HG02885 (cell line): ENCODE results near the gene VSTM4.

Experiments
- ATAC-seq: cut with Tn5 transposase; IDR thresholded peaks from one replicate; pipeline ENCODE4 v1.9.1; 2021; ENCODE audit warnings: mild to moderate bottlenecking; ENCODE audit not compliant: unreplicated experiment, poor library complexity

VSTM4 gene

GRCh38 chr10:49052069-49052468 lies 63.3 kb downstream of the VSTM4 start:
- no peak for ATAC-seq

- ATAC-seq: no peak
Measured at GRCh38 chr10:49050906-49051305, 64.4 kb downstream of the VSTM4 start.

- no peak for ATAC-seq
Measured at GRCh38 chr10:49050366-49050765, 65.0 kb downstream of the VSTM4 start.

DNA sequence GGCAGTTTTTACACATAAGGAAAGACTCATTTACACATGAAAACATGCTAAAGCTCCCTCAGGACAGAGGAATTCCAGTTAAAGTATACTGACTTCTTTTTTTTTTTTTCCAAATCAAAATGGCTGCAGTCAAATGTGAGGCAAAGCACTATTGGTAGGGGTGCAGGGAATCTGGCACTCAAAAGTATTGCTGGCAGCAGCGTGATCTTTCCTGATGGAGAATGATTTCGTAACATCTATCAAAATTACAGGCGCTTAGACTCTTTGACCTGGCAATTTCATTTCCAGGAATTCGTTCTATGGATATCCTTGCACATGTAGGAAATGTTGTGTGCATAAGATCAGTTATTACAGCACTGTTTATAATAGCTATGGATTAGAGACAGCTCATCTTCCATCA lies 65.7 kb downstream of the VSTM4 start:
- ATAC-seq: no peak

DNA sequence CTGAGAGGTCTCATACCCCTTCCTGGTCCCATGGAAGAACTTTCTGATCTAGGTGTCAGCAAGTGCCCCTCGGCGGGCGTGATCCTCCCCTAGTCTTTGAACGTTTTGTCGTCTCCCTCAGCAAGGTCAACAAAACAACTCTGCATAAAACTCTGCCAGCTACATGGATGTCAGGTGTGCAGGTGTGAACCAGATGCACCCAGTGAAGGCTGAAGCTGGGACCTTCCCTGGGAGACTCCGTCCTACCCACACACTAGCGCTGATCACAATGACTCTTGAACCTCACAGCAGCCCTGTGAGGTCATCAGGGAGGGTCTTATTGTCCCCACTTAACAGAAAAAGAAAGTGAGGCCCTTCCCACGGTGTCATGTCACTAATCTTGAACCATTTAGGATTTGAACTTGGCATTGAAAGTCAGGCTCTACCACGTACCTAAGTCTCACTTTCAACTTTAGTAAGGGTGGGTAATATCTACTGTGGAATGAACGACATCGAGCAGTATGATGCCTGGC lies 68.1 kb downstream of the VSTM4 start:
- ATAC-seq: no peak

GRCh38 chr10:49044293-49045193 lies 70.8 kb downstream of the VSTM4 start:
- ATAC-seq: no peak

DNA sequence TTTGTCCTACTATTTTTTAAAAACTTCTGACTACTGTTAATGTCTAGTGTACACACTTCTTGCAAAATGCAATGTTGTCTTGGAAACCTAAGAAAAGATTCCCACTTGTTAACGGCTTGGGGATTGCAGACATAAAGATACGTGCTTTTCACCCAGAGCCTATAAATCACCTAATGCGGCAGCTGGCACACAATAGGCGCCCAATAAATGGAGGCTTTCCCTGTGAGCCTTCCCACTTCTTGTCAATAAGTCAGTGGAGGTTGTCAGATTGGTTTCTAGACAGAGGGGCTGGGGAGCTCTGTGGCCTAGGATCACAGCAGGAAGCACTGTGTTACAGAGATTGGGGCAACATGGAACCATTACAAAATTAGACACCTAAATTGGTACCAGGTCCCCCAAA lies 74.7 kb downstream of the VSTM4 start:
- ATAC-seq: no peak

DNA sequence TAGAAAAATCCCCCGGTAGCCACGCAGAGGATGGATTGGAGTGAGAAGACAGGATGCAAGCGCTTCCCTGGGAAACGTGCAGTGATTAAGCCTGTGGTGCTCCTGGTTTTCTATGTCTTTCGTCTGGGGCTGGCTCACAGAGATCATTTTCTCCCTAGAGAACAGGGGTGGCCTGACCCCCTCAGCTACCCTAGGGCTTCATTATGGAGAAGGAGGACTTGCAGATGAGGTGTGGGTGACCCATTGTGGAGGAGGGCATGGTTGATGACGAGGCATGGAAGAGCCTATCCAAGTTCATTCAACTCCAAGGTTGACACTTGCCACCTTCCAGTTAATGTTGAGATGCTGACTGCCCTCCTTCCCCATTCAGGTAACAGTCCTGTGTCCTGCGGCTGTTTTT lies 75.9 kb downstream of the VSTM4 start:
- ATAC-seq: no peak

GRCh38 chr10:49038711-49039110 lies 76.6 kb downstream of the VSTM4 start:
- ATAC-seq: no peak

- ATAC-seq: no peak
Measured at GRCh38 chr10:49037187-49037586, 78.1 kb downstream of the VSTM4 start.

GRCh38 chr10:49036638-49037037 lies 78.7 kb downstream of the VSTM4 start:
- no peak for ATAC-seq

DNA sequence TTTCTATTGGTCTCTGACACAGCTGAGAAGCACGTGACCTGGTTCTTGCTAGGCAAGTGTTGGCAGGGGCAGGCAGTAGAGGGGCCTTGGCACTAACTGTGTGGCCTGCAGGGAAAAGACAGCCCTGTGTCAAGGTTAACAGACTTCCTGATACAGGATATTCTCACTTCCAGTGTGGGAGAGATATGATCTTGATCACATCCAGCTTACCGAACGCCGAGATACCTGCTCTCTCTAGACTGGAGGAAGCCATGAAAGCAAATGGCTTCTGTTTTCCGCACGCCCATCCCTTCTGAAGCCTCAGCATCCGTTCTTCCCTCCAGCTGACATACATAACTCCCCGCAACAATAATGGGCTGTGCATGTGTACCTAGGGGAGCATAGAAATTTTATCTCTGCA lies 79.4 kb downstream of the VSTM4 start:
- no peak for ATAC-seq

- ATAC-seq: no peak
Measured at GRCh38 chr10:49034925-49035324, 80.4 kb downstream of the VSTM4 start.

GRCh38 chr10:49033939-49034338 lies 81.4 kb downstream of the VSTM4 start:
- no peak for ATAC-seq

DNA sequence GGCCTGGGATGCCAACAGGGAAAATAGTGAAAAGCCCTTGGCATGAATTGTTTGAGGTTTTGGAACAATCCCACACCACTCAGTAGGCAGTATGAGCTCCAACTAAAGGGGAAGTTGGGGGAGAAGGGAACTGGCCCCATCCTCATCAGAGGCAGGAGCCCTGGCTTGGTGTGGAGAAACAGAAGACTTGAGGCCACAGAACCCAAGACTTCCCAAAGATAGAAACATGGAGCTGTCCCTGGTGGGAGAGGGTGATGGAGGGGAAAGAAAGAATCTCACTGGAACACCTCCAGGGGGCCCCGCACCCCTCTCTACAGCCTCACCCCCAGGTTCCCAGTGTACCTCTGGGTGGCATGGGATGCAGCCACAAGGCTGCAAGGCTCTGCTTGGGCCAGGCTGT lies 85.7 kb downstream of the VSTM4 start:
- ATAC-seq: no peak

GRCh38 chr10:49028639-49029038 lies 86.7 kb downstream of the VSTM4 start:
- ATAC-seq: no peak

- no peak for ATAC-seq
Measured at GRCh38 chr10:49025347-49025983, 89.9 kb downstream of the VSTM4 start.

DNA sequence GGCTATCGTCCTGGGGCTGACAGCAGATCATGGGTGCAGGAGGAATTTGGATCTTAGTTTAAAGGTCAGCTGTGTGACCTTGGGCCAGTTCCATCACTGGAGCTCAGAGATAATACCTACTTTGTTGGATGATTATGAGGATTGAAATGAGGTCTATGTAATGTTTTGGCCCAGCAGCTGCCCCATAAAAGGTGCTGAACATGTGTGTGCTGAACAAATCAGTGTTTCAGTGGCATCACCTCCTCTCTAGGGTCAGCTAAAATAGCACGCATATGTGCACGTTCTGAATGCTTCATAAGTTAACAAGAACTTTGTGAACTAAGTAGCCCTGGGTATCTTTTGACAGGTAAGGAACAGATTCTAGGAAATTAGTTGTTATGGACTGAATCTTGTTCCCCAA lies 90.8 kb downstream of the VSTM4 start:
- no peak for ATAC-seq

DNA sequence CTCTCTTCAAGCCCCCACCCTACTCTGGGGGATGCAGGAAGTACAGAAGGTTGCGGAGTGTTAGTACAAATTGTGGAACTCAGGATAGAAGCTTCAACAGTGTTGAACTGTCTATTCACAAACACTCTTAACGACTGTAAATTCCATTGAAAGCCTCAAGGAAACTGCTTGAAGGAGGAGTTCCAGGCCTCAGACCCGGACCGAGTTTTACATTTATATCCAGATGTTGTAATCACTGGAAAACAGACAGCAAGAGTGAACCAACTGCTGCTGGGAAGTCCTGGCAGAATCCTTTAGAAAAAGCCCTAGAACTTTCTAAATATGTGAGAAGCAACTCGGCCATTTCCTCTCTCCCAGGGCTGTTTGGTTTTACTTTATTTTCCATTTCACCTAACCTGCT lies 91.6 kb downstream of the VSTM4 start:
- ATAC-seq: no peak

GRCh38 chr10:49023071-49023470 lies 92.3 kb downstream of the VSTM4 start:
- no peak for ATAC-seq

DNA sequence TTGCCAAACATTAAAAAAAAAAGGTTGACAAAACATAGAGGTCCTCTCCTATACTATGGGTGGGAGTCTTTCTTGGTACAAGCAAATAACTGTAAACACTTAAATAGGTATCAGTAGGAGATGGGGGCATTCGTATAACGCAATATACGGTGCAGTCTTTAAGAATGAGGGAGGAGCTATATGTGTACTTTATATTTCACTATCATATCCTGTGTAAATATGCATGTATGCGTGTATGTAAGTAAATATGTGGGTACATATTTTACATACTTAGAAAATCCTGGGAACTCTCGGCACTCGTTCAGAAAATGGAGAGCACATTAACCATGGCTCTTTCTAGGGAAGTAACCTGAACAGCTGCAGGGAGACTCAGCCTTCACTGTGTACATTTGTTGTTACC lies 93.6 kb downstream of the VSTM4 start:
- no peak for ATAC-seq

- ATAC-seq: no peak
Measured at GRCh38 chr10:49015700-49016099, 99.6 kb downstream of the VSTM4 start.
